PC-9 (cell line): Measurements from ENCODE around the gene HOXA2. TPM values are rescaled to one million over a fixed set of nuclear protein-coding genes. Genes with fewer than 3 reads are reported as not detected.

Experiments used
- BruUV-seq: library from RNA; stranded (reverse); fragments of 400-500 nt; replicated peaks from 2 replicates; lab custom pipeline; 2021; lab: Mats Ljungman, UMichigan
- CTCF ChIA-PET: fragments of 300-600 bp; sonication (Branson Sonifier 250); formaldehyde crosslinking; loops from one replicate; lab custom pipeline; 2022; ENCODE audit warnings: antibody characterized with exemption; lab: Charles Lee
- POLR2A ChIA-PET: fragments of 300-600 bp; sonication (Branson Sonifier 250); formaldehyde crosslinking; loops from one replicate; lab custom pipeline; 2022; ENCODE audit warnings: antibody characterized with exemption; ENCODE audit not compliant: unreplicated experiment; lab: Charles Lee
- DNase-seq, 2 experiments: peaks; one replicate each; pipeline versions ENCODE4 v3.0.0 to v3.0.0-alpha.2; 2015 to 2022; ENCODE audit warnings: mixed read lengths in 1 of 2
- H2AFZ ChIP-seq: fragments of 200-600 bp; sonication (generic); 2 replicates; pipeline ENCODE4 v1.8.1; 2017; ENCODE audit warnings: antibody characterized with exemption
- H3F3A ChIP-seq: fragments of 200-600 bp; sonication (generic); 2 replicates; pipeline ENCODE4 v1.8.1; 2017; ENCODE audit warnings: antibody characterized with exemption, mild to moderate bottlenecking, low read depth; ENCODE audit not compliant: insufficient read depth
- H3K27ac ChIP-seq: fragments of 200-600 bp; sonication (generic); 2 replicates; pipeline ENCODE4 v1.6.1; 2016; ENCODE audit warnings: mixed run types
- H3K27me3 ChIP-seq: fragments of 200-600 bp; sonication (generic); 2 replicates; pipeline ENCODE4 v1.6.1; 2016; ENCODE audit warnings: low read depth, mixed run types; ENCODE audit not compliant: insufficient read depth
- H3K36me3 ChIP-seq: fragments of 200-600 bp; sonication (generic); 2 replicates; pipeline ENCODE4 v1.6.1; 2016; ENCODE audit warnings: low read depth, mixed run types
- H3K4me1 ChIP-seq: fragments of 200-600 bp; sonication (generic); replicated peaks from 2 replicates; pipeline ENCODE4 v1.6.1; 2016; ENCODE audit warnings: mixed run types; ENCODE audit not compliant: insufficient read depth
- H3K4me2 ChIP-seq: fragments of 200-600 bp; sonication (generic); 2 replicates; pipeline ENCODE4 v1.6.1; 2017; ENCODE audit warnings: mixed run types
- H3K4me3 ChIP-seq: fragments of 200-600 bp; sonication (generic); 2 replicates; pipeline ENCODE4 v1.6.1; 2016; ENCODE audit warnings: mixed run types
- H3K79me2 ChIP-seq: fragments of 200-600 bp; sonication (generic); 2 replicates; pipeline ENCODE4 v1.6.1; 2017; ENCODE audit warnings: low read depth, mixed run types
- H3K9me2 ChIP-seq: fragments of 200-600 bp; sonication (generic); 2 replicates; pipeline ENCODE4 v1.8.1; 2017; ENCODE audit warnings: mild to moderate bottlenecking; ENCODE audit not compliant: insufficient read depth
- H3K9me3 ChIP-seq: fragments of 200-600 bp; sonication (generic); 2 replicates; pipeline ENCODE4 v1.8.1; 2016; ENCODE audit warnings: low read depth; ENCODE audit not compliant: insufficient read depth
- H4K20me1 ChIP-seq: fragments of 200-600 bp; sonication (generic); 2 replicates; pipeline ENCODE4 v1.8.1; 2017; ENCODE audit not compliant: insufficient read depth
- EZH2 ChIP-seq: fragments of 200-600 bp; sonication (generic); IDR thresholded peaks from 2 replicates; pipeline ENCODE4 v1.8.0; 2017; ENCODE audit warnings: antibody characterized with exemption, low read depth
- intact Hi-C: fragments of 100-400 bp; cut with micrococcal nuclease; formaldehyde crosslinking; loops from one replicate; pipeline ENCODE4 v1.10.0; 2022; ENCODE audit not compliant: unreplicated experiment
- total RNA-seq: library from RNA; stranded (reverse); gene quantifications from 2 replicates; pipeline ENCODE4 v1.2.3, GENCODE V29; 2021
- TF ChIP-seq, protein P1 (sequence below): fragments of 200-600 bp; sonication (generic); conservative IDR thresholded peaks from 2 replicates; pipeline ENCODE4 v1.6.1; 2017; ENCODE audit warnings: mixed run types, antibody characterized with exemption, mild to moderate bottlenecking, moderate library complexity

HOXA2 gene
- total RNA-seq, 1 experiment from 2014 or later: 6.1 TPM

DNA sequence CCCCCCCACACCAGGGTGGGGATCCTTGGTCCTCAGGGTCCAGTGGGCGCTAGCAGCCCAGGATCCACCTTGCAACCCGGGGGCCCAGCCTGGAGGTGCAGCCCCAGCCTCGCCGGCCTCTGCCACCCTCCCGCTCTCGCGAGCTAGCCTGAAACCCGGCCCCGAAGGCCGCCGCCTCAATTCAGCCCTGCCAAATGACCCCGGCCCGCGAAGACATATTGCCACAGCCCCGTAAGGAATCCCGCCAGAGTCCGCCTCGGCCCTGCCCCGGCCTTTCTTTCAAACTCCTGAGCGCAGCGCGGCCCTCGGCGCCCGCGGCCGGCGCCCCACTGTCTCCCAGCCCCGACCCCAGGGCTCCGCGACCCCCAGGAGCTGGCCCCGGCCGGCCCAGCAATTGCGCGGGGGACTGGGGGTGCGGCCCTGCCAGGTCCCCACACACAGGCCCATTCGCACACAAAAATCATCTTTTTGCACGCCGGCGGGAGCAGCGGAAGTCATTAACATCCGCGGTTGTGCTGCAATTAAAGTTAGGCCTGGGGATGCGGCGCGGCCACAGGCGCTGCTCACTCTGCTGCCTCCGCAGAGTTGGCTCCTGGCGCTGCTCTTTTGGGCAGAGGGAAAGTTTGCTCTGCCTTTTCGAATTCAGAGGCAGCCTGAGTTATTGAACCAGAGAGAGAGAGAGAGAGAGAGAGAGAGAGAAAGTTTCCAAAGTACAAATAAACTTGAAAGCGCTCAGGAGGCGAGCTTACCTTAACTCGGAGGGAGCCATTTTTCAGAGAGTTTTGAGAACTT, 37.0 kb upstream of the HOXA2 start:
- no peaks in the 10 kb centered on the region for H3K27me3 ChIP-seq
- TF ChIP-seq, protein P1, sequence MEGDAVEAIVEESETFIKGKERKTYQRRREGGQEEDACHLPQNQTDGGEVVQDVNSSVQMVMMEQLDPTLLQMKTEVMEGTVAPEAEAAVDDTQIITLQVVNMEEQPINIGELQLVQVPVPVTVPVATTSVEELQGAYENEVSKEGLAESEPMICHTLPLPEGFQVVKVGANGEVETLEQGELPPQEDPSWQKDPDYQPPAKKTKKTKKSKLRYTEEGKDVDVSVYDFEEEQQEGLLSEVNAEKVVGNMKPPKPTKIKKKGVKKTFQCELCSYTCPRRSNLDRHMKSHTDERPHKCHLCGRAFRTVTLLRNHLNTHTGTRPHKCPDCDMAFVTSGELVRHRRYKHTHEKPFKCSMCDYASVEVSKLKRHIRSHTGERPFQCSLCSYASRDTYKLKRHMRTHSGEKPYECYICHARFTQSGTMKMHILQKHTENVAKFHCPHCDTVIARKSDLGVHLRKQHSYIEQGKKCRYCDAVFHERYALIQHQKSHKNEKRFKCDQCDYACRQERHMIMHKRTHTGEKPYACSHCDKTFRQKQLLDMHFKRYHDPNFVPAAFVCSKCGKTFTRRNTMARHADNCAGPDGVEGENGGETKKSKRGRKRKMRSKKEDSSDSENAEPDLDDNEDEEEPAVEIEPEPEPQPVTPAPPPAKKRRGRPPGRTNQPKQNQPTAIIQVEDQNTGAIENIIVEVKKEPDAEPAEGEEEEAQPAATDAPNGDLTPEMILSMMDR: no peak
- TF ChIP-seq EZH2: no peak
- no peaks in the 10 kb centered on the region for H3K9me2 ChIP-seq
- H3K4me1 ChIP-seq: peaks cover 29% of the 10 kb centered on the region
- no peaks in the 10 kb centered on the region for H3K79me2 ChIP-seq
- H3K36me3 ChIP-seq: no peaks in the 10 kb centered on the region
- ChIA-PET POLR2A (no interaction called here), CTCF (no interaction called here)
- H3K4me2 ChIP-seq: no peak overlapping the region
- no peak overlapping the region for H3K4me3 ChIP-seq
- no peak overlapping the region for H2AFZ ChIP-seq
- intact Hi-C loops: no loop called here
- BruUV-seq: no TSS peak
- H3K27ac ChIP-seq: no peak overlapping the region
- no peak for DNase-seq
- no peaks in the 10 kb centered on the region for H3K9me3 ChIP-seq
- no peaks in the 10 kb centered on the region for H4K20me1 ChIP-seq
- peaks cover 17% of the 10 kb centered on the region for H3F3A ChIP-seq

DNA sequence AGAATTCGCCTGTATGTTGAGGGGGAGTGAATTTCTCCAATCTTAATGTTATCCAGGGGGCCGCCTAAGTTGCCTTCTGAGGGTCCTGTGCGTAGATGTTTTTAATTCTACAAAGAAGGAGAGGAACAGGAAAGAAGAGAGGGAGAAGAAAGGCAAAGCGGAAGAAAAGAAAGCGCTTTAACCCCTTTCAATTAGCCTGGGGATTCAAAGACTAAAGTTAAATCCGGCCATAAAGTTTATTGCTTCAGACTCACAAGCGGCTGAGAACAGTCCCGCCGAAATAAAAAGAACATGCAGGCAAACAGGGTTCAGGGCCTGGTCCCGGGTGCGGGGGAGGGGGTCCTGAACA, 36.5 kb upstream of the HOXA2 start:
- ChIA-PET CTCF (no interaction called here), POLR2A (no interaction called here)
- Histone ChIP-seq H3K27me3 (no peaks in the 10 kb centered on the region), H3K4me2 (no peak overlapping the region), H3K4me1 (peaks cover 35% of the 10 kb centered on the region), H3K4me3 (no peak overlapping the region), H3K36me3 (no peaks in the 10 kb centered on the region), H3K9me3 (no peaks in the 10 kb centered on the region), H3F3A (peaks cover 23% of the 10 kb centered on the region), H2AFZ (no peak overlapping the region), H3K27ac (no peak overlapping the region), H4K20me1 (no peaks in the 10 kb centered on the region), H3K9me2 (no peaks in the 10 kb centered on the region), H3K79me2 (no peaks in the 10 kb centered on the region)
- no peak for TF ChIP-seq EZH2
- TF ChIP-seq, protein P1: no peak
- intact Hi-C loops: no loop called here
- DNase-seq: no peak
- no TSS peak for BruUV-seq

DNA sequence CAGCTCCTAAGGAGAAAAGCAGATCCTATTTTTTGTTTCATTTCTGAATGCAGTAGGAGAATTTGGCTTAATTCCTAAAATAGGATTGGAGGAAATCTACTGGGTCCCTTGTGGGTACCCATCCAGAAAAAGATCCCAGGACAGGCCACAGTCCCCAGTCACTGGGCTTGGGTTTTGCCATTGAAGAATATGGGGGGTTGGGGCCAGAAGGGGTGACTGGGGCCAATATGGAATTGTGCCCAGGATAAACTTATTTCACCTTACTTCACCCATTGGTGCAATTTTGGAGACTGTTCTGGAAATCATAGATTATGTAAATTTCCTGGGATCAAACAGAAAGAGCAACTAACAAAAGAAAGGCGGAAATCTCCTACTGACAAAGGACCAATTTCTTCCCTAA, 36.0 kb upstream of the HOXA2 start:
- CTCF ChIA-PET: no interaction called here
- Histone ChIP-seq H3K4me1 (peaks cover 39% of the 10 kb centered on the region), H2AFZ (no peak overlapping the region), H3F3A (peaks cover 28% of the 10 kb centered on the region), H3K9me3 (no peaks in the 10 kb centered on the region), H3K79me2 (no peaks in the 10 kb centered on the region), H3K9me2 (no peaks in the 10 kb centered on the region), H3K27ac (no peak overlapping the region), H4K20me1 (no peaks in the 10 kb centered on the region), H3K4me3 (no peak overlapping the region), H3K4me2 (no peak overlapping the region), H3K36me3 (no peaks in the 10 kb centered on the region), H3K27me3 (no peaks in the 10 kb centered on the region)
- DNase-seq: no peak
- BruUV-seq: no TSS peak
- POLR2A ChIA-PET: no interaction called here
- TF ChIP-seq, protein P1: no peak
- no peak for TF ChIP-seq EZH2
- intact Hi-C loops: no loop called here
